Stimulated activated naive CD8-positive, alpha-beta T cell treated with anti-CD3 and anti-CD28 coated beads, Interleukin-15, Interleukin-2, amounts not matched to agents 100 U/mL and 50 U/mL, for 24 hours (primary cell): ENCODE measurements around the gene NDUFAF8.

Experiments used
- ATAC-seq: fragments of 150-1000 bp; cut with Tn5 transposase; one replicate; pipeline ENCODE4 v1.10.0; 2021
- DNase-seq: peaks from one replicate; pipeline ENCODE4 v3.0.0; 2021

NDUFAF8 gene

GRCh38 chr17:81200695-81201580 lies 38.2 kb upstream of the NDUFAF8 start:
- ATAC-seq (peak; percentile 48), DNase-seq (peak; percentile 27)

- DNase-seq (no peak), ATAC-seq (no peak)
Measured at GRCh38 chr17:81202318-81202717, 36.8 kb upstream of the NDUFAF8 start.

GRCh38 chr17:81203136-81203535 lies 36.0 kb upstream of the NDUFAF8 start:
- ATAC-seq, result no peak
- no peak for DNase-seq

- ATAC-seq (no peak), DNase-seq (no peak)
Measured at GRCh38 chr17:81204578-81204977, 34.5 kb upstream of the NDUFAF8 start.

- no peak for ATAC-seq
- no peak for DNase-seq
Measured at GRCh38 chr17:81206166-81206565, 33.0 kb upstream of the NDUFAF8 start.

GRCh38 chr17:81206657-81207056 lies 32.5 kb upstream of the NDUFAF8 start:
- ATAC-seq, result no peak

GRCh38 chr17:81207610-81208581 lies 31.2 kb upstream of the NDUFAF8 start:
- ATAC-seq (no peak), DNase-seq (no peak)

More at GRCh38 chr17:81206657-81207056, 32.5 kb upstream of the NDUFAF8 start:
- no peak for DNase-seq

- ATAC-seq, result no peak
- DNase-seq, result no peak
Measured at GRCh38 chr17:81208651-81209050, 30.5 kb upstream of the NDUFAF8 start.

- ATAC-seq, result no peak
- no peak for DNase-seq
Measured at GRCh38 chr17:81209141-81209540, 30.0 kb upstream of the NDUFAF8 start.

GRCh38 chr17:81210466-81210865 lies 28.7 kb upstream of the NDUFAF8 start:
- no peak for DNase-seq
- no peak for ATAC-seq

- ATAC-seq, result no peak
- no peak for DNase-seq
Measured at GRCh38 chr17:81210868-81211267, 28.2 kb upstream of the NDUFAF8 start.

- no peak for ATAC-seq
- DNase-seq, result no peak
Measured at GRCh38 chr17:81212365-81212764, 26.8 kb upstream of the NDUFAF8 start.

- ATAC-seq (no peak), DNase-seq (no peak)
Measured at GRCh38 chr17:81213978-81214377, 25.1 kb upstream of the NDUFAF8 start.

GRCh38 chr17:81217491-81217890 lies 21.6 kb upstream of the NDUFAF8 start:
- DNase-seq, result no peak
- no peak for ATAC-seq

- DNase-seq (no peak), ATAC-seq (no peak)
Measured at GRCh38 chr17:81218459-81218858, 20.7 kb upstream of the NDUFAF8 start.

- no peak for DNase-seq
Measured at GRCh38 chr17:81218991-81219390, 20.1 kb upstream of the NDUFAF8 start.

GRCh38 chr17:81219476-81220180 lies 19.5 kb upstream of the NDUFAF8 start:
- ATAC-seq, result no peak
- DNase-seq, result no peak

More at GRCh38 chr17:81218991-81219390, 20.1 kb upstream of the NDUFAF8 start:
- no peak for ATAC-seq

- ATAC-seq (no peak), DNase-seq (no peak)
Measured at GRCh38 chr17:81221371-81221841, 17.7 kb upstream of the NDUFAF8 start.

GRCh38 chr17:81221842-81222619 lies 17.1 kb upstream of the NDUFAF8 start:
- ATAC-seq (no peak), DNase-seq (no peak)

GRCh38 chr17:81222620-81222905 lies 16.6 kb upstream of the NDUFAF8 start:
- ATAC-seq (no peak), DNase-seq (no peak)
